NCI-H510A treated with DMSO at 0.1 percent for 48 hours (cell line): ENCODE measurements around the gene ZNF322.

Experiments
- DNase-seq: peaks from one replicate; lab custom pipeline; 2025; lab: John Stamatoyannopoulos, UW

The ZNF322 gene

GRCh38 chr6:26613689-26614683 is 45.6 kb downstream of the ZNF322 start:
- no peak for DNase-seq

DNA sequence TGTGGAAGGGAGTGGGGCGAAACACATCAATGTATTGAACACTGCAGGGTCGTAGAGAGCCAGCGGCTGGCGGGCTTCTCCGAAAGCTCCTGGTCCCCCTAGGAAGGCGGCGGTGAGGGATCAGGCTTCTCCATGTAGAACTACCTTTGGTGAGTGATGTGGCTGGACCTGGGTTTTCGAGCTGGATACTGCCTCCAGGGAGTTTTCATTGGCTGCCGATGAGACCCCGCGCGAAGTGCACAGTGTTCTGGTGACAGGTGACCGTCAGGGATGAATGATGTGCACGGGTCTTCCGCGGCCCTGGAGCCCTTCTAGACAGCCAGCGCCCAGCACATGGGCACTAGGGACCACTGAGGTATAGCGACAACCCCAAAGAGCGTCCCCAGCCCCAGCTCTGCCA is 46.3 kb downstream of the ZNF322 start:
- no peak for DNase-seq

GRCh38 chr6:26611599-26611998 is 47.9 kb downstream of the ZNF322 start:
- DNase-seq: no peak

DNA sequence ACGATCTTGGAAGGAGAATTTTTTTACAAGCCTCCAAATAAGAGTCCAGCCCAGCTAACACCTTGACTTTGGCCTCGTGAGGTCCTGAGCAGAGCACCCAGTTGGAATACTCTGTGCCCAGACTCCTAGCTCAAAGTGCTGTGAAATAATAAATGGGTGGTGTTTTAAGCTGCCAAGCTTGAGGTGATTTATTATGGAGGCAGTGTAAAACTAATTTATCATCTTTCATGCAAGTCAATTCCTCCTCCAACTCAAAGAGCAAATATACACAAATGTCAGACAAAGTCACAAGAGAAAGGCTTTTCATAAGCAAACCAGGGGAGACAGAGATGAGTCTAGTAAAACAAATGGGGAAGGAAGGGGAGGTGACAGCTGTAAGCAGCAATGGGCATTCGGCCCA is 50.1 kb downstream of the ZNF322 start:
- no peak for DNase-seq

DNA sequence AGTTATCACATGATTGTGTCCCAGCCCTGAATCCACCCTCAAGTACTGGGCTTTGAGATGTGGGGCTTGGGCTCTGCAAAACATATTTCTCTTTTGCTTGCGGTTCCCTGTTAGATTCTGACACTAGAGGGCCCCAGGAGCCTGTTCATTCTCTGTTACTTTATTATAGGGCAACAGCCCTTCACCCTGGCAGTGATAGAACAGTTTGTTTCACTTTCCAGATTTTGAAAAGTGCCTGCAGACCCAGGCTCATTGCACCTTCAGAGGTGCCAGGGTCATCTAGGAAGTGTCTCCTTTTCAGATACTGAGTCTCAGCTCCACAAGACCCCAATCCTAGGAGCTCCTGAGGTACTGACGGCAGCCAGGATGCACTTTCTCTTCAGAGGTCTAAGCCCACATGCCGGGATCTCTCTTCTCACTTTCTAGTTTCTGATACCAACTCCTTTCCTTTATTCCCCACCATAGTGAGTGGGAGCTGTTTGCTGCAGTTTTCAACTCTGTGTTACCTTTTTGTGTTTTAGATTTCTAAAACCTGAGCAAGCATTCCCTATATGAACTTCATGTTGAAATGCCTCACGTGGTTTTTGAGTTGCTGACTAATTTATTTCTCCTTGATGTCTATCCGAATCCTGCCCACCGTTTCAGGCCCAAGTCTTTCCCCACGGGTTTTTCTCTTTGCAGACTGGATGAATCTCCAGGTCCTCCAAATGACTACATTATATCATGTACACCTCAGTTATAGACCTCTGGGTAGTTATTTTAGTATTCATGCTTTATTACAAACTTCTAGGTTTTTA is 51.9 kb downstream of the ZNF322 start:
- peak; percentile 91 for DNase-seq

DNA sequence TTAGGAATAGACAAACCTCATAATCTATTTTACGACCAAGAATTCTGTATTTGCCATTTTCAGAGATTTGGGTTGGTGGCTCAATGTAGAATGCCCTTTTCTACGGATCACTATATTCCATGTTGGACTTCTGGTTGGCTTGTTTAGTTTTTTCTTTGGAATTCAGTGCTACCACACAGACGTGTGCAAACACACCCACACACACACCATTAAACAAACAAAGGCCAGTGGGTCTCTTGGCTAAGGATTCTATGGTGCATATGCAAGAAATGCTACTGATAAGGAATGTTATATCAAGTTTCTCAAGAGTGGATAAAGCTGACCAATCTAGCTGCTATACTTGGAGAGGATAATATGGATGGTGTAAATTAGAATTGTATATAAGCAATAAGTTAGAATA is 54.7 kb downstream of the ZNF322 start:
- no peak for DNase-seq

DNA sequence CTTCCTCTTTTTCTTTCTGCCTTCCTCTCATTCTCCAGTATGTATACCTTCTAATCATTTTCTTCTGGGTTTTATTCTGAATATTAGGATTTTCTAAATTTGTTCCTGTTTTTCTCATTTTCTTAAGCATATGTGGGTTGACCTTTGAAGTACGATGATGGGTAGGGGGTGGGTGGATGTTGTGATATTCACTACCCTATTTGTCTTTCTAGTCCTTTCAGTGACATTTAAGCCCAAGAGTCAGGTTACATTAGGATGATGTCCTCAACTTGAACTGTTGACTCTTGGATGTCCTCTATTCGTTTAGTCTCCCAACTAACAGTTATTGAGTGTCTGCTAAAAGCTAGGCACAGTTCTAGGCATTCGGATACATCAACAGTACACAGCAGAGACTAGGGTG is 55.5 kb downstream of the ZNF322 start:
- peak; percentile 16 for DNase-seq

DNA sequence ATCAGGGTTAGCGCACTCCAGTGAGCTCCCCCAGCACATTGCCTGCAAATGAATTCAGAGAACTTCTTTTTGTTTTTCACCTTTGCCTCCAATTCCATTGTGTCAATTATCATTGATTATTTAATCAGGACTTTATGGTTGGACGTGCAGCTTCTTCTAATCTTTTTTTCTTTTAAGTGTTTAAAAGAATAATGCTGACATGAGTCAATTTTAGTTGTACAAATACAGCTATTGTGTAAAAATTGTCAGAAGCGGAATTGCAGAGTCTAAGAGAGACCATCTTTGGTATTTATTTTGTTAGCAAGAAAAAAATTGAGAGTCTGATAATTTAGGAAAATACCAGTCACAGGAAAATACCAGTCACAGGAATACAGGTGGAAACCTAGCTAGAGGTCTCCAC is 57.3 kb downstream of the ZNF322 start:
- DNase-seq: no peak

DNA sequence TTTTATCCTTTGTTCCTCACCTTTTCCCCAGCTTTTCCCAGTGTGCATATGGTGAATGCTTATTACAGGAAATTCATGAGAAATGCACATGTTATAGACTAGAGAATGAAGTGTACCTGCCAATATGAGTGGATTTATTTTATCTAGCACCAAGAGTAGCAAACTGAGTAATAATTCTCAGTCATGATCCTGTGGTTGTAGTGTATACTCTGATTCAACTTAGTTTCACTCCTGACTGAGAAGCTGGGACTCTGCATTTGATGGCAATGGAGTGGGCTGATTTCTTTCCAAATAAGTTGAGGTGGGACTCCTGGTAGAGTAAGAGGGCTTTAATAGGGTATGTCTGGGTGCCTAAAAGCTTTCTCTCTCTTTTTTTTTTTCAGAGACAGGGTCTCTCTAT is 58.8 kb downstream of the ZNF322 start:
- no peak for DNase-seq

GRCh38 chr6:26599591-26599990 is 60.0 kb downstream of the ZNF322 start:
- DNase-seq: no peak

GRCh38 chr6:26599134-26599533 is 60.4 kb downstream of the ZNF322 start:
- DNase-seq: no peak

DNA sequence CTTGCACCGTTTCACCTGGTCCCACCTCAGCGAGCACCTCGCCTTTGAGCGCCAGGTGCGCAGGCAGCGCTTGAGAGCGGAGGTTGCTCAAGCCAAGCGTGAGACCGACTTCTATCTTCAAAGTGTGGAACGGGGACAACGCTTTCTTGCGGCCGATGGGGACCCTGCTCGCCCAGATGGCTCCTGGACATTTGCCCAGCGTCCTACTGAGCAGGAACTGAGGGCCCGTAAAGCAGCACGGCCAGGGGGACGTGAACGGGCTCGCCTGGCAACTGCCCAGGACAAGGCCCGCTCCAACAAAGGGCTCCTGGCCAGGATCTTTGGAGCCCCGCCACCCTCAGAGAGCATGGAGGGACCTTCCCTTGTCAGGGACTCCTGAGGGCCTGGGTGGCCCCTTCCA is 61.3 kb downstream of the ZNF322 start:
- DNase-seq: no peak

DNA sequence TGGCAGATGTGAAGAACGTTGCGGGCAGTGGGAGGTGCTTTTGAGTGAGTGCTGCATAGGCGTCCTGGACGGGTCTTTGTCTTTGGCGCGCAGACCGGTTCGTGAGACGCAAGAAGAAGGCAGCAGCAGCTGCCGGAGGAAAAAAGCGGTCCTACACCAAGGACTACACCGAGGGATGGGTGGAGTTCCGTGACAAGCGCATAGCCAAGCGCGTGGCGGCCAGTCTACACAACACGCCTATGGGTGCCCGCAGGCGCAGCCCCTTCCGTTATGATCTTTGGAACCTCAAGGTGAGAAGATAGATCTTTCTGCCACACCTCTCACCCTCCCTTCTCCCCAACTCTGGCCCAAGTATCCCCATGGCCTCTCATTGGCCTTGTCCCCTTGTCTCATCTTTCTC is 61.7 kb downstream of the ZNF322 start:
- no peak for DNase-seq

DNA sequence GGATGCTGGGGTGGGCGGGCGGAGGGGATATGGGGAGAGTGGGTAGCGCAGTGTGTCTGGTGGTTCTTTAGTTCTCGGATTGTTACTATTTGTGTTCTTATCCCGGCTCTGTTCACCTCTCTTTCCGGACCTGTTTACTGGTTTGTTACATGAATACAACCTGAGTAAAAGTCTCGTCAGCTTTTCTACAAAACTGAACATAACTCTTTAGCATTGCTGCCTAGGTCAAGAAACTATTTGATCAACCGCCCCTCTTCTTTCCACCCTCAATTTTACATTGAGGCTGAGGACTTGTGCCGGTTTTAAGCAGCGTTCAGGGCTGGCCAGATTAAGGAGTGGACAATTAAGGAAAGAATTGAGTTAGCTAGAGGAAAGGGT is 62.2 kb downstream of the ZNF322 start:
- no peak for DNase-seq

- DNase-seq: peak; percentile 97
Observed at GRCh38 chr6:26596579-26597388, 62.8 kb downstream of the ZNF322 start, which contains the start of gene ABT1. Gene ABT1, plus strand, starts transcription at chr6:26596953. Its CDS starts 30 bp downstream, at chr6:26596983.

GRCh38 chr6:26595669-26596269 is 63.8 kb downstream of the ZNF322 start:
- peak; percentile 89 for DNase-seq

GRCh38 chr6:26594730-26595632 is 64.6 kb downstream of the ZNF322 start:
- no peak for DNase-seq

- no peak for DNase-seq
Observed at GRCh38 chr6:26594131-26594498, 65.4 kb downstream of the ZNF322 start.

DNA sequence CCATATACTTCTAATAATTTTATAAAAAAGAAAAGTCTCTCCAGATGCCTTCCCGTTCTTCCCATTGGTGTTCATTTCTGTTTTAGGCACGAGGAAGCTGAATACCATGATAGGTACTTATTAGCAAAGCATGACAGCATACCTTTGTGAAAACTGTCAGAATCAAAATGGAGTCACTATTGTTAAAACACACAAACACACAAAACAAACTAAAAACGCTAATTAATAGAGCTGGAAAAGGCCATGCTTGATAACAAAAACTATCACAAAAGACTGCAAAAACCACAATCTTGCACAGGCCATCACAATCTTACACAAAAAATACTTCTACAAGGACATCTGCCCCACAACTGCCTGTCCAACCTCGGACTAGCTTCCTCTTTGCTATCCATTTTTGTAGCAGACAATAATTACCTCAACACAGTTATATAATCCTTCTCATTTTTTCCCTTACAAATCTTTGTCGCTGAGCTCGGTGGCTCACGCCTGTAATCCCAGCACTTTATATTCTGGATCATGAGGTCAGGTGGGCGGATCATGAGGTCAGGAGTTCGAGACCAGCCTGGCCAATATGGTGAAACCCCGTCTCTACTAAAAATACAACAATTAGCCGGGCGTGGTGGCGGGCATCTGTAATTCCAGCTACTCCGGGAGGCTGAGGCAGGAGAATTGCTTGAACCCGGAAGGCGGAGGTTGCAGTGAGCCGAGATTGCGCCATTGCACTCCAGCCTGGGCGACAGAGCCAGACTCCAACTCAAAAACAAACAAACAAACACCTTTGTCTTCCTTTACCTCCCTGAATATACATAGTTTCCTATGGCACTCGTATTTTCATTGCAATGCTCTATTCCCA is 66.0 kb downstream of the ZNF322 start:
- no peak for DNase-seq

- no peak for DNase-seq
Observed at GRCh38 chr6:26592649-26593048, 66.9 kb downstream of the ZNF322 start.
